ENCODE data around the gene INPP4A. TPM values are rescaled to one million over a fixed set of nuclear protein-coding genes. Genes with fewer than 3 reads are reported as not detected.
A peak's percentile ranks its signal among the peaks of the same experiment; 100 is the strongest.

Gene INPP4A
- total and polyA plus RNA-seq, 9 of the 15 experiments (the other 6 are each of a cell fraction or from before 2014, with no cell fraction given) = 1.8 to 15.7 (median 8.3) TPM

DNA sequence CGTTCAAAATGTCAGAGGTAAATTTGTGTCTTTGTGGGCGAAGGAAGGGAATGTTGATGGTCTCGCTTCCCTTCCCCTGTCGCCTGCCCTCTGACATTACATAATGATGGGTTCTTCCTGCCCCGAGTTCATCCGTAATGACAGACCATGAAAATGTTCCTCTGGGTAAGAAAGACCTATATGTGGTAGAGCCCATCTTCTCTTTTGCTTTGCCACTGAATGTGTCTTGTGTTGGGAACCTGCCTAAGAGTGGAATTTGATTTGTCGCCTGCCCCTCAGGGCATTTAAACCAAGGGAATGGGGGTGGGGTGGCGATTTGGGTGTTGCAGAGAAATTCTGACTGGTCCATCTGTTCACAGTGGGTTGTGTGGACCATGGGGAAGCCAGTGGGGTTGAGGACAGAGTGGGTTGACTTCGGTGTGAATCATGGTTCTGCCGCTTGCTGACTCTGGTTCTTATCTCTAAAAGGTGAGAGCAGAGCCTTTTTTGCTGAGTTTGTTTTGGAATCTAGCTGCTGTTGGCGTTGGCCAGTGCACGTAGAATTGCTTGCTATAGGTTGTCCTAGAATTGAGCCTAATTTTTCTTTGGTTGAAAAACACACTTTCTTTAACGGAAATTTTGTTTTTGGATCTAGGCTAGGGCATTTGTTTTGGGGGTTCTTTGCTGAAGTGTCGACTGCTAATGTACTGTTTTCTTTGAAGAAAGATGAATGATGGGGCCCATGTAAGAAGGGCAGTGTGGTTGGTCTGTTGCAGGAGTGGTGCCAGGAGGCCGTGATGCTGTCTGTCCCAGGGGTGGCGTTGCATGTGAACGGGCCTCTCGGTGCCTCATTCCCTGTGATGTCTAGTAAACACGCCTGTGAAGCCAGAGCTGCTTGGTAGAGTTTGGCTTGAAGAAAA, 1.3 kb downstream of the INPP4A start (continued):
- TF ChIP-seq PURB (CRISPR knock-in tag; IDR thresholded peaks at IDR 0.05; ENCODE audit: low read depth) (no peak), CTCF (IDR thresholded peaks at IDR 0.05 in 2 of 3, conservative IDR thresholded peaks at IDR 0.05 in 1 of 3; ENCODE audit: insufficient read depth in 2 of 3, low read depth in 1 of 3, low read length in 3 of 3) (no peak), MAZ (CRISPR knock-in tag; conservative IDR thresholded peaks at IDR 0.05 in 1 of 2, IDR thresholded peaks at IDR 0.05 in 1 of 2) (no peak), E2F4 (CRISPR knock-in tag; IDR thresholded peaks at IDR 0.05; ENCODE audit: low read depth) (no peak), SMARCC2 (IDR thresholded peaks at IDR 0.05; ENCODE audit: low read depth) (no peak), ETV6 (IDR thresholded peaks at IDR 0.05; ENCODE audit: borderline replicate concordance in 1 of 2, low read depth in 2 of 2, low read length in 1 of 2) (0 out of 4 replicates have a peak, but pooled peaks of 1 of the 2 experiments have one; percentile 21), ETV6 (CRISPR knock-in tag; IDR thresholded peaks at IDR 0.05; ENCODE audit: borderline replicate concordance) (no peak), TAF15 (IDR thresholded peaks at IDR 0.05; ENCODE audit: low read depth, low read length) (no peak), ARHGAP35 (IDR thresholded peaks at IDR 0.05; ENCODE audit: partially characterized antibody) (no peak), TEAD2 (tag; IDR thresholded peaks at IDR 0.05) (no peak), FOXK2 (conservative IDR thresholded peaks at IDR 0.05 in 1 of 2, IDR thresholded peaks at IDR 0.05 in 1 of 2; ENCODE audit: low read depth in 2 of 2) (0 out of 4 replicates have a peak, but pooled peaks of 1 of the 2 experiments have one; percentile 4), NEUROD1 (IDR thresholded peaks at IDR 0.05; ENCODE audit: borderline replicate concordance, low read depth, low read length, partially characterized antibody) (no peak), TBL1XR1 (IDR thresholded peaks at IDR 0.05; ENCODE audit: low read length in 2 of 2) (no peak), ZNF316 (IDR thresholded peaks at IDR 0.05) (peak; percentile 87), MXI1 (IDR thresholded peaks at IDR 0.05; ENCODE audit: low read depth, low read length) (no peak)
- TF ChIP-seq, protein P1, sequence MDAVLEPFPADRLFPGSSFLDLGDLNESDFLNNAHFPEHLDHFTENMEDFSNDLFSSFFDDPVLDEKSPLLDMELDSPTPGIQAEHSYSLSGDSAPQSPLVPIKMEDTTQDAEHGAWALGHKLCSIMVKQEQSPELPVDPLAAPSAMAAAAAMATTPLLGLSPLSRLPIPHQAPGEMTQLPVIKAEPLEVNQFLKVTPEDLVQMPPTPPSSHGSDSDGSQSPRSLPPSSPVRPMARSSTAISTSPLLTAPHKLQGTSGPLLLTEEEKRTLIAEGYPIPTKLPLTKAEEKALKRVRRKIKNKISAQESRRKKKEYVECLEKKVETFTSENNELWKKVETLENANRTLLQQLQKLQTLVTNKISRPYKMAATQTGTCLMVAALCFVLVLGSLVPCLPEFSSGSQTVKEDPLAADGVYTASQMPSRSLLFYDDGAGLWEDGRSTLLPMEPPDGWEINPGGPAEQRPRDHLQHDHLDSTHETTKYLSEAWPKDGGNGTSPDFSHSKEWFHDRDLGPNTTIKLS (IDR thresholded peaks at IDR 0.05; ENCODE audit: borderline replicate concordance, low read depth) = no peak
- TF ChIP-seq, protein P2, sequence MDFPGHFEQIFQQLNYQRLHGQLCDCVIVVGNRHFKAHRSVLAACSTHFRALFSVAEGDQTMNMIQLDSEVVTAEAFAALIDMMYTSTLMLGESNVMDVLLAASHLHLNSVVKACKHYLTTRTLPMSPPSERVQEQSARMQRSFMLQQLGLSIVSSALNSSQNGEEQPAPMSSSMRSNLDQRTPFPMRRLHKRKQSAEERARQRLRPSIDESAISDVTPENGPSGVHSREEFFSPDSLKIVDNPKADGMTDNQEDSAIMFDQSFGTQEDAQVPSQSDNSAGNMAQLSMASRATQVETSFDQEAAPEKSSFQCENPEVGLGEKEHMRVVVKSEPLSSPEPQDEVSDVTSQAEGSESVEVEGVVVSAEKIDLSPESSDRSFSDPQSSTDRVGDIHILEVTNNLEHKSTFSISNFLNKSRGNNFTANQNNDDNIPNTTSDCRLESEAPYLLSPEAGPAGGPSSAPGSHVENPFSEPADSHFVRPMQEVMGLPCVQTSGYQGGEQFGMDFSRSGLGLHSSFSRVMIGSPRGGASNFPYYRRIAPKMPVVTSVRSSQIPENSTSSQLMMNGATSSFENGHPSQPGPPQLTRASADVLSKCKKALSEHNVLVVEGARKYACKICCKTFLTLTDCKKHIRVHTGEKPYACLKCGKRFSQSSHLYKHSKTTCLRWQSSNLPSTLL (IDR thresholded peaks at IDR 0.05) = no peak; the same call in 1 of the 2 replicates
- TF ChIP-seq, protein P3, sequence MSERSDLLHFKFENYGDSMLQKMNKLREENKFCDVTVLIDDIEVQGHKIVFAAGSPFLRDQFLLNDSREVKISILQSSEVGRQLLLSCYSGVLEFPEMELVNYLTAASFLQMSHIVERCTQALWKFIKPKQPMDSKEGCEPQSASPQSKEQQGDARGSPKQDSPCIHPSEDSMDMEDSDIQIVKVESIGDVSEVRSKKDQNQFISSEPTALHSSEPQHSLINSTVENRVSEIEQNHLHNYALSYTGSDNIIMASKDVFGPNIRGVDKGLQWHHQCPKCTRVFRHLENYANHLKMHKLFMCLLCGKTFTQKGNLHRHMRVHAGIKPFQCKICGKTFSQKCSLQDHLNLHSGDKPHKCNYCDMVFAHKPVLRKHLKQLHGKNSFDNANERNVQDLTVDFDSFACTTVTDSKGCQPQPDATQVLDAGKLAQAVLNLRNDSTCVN (CRISPR knock-in tag; IDR thresholded peaks at IDR 0.05) = no peak
